HG03354 (cell line): Measurements from ENCODE around the gene TMEM192.
"Not testable (repeated sequence)": the region's sequence is repeated elsewhere in the genome, so short reads cannot be mapped to it uniquely, and the experiment has no call there.

Source experiments
- ATAC-seq: cut with Tn5 transposase; IDR thresholded peaks from one replicate; pipeline ENCODE4 v1.9.1; 2021; ENCODE audit warnings: mild to moderate bottlenecking; ENCODE audit not compliant: unreplicated experiment, poor library complexity, severe bottlenecking

TMEM192 gene

GRCh38 chr4:165095291-165095690, 17.4 kb downstream of the TMEM192 start:
- no peak for ATAC-seq

- no peak for ATAC-seq
Measured at GRCh38 chr4:165094873-165095272, 17.8 kb downstream of the TMEM192 start.

GRCh38 chr4:165092187-165092586, 20.5 kb downstream of the TMEM192 start:
- not testable (repeated sequence) for ATAC-seq

GRCh38 chr4:165088366-165088765, 24.3 kb downstream of the TMEM192 start:
- no peak for ATAC-seq

DNA sequence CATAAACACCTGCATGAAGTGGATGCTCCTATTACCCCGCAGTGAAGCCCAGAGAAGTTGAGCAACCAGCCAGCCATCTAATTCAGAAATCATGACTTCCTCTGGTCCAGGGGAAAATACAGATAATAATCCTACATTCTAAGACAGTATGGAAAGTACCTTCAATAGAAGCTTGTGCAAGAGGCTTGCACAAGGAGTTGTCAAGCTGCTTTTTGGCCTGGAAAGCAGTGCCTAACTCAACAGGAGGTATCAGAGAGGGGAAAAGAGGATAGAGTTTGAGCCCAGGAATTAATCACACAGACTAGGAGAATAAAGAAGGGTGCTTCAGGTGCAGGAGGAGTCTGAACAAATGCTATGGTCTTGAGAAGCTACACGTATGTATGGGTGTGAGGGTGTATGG, 26.7 kb downstream of the TMEM192 start:
- ATAC-seq = no peak

GRCh38 chr4:165084787-165085186, 27.9 kb downstream of the TMEM192 start:
- not testable (repeated sequence) for ATAC-seq

DNA sequence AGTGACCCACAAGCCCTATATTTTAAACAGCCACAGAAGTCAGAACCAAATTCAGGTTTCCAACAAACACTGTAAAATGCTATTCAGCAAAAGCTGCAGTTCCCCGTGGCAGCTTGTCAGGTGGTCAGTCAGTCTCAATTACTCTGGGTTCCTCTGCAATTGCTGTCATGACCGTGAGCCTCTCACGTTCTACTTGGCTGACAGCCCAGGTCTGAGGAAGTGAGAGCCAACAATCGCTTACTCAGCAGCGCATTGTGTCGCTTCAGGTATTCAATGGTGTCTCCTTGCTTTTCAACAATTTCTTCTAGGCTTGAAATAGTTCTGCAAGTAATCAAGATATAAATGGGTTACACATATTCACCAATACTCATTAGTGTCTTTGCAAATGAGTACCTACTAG, 33.2 kb downstream of the TMEM192 start:
- no peak for ATAC-seq

GRCh38 chr4:165077034-165077578, 35.6 kb downstream of the TMEM192 start:
- ATAC-seq = no peak

- ATAC-seq = not testable (repeated sequence)
Measured at GRCh38 chr4:165073346-165073745, 39.3 kb downstream of the TMEM192 start.

DNA sequence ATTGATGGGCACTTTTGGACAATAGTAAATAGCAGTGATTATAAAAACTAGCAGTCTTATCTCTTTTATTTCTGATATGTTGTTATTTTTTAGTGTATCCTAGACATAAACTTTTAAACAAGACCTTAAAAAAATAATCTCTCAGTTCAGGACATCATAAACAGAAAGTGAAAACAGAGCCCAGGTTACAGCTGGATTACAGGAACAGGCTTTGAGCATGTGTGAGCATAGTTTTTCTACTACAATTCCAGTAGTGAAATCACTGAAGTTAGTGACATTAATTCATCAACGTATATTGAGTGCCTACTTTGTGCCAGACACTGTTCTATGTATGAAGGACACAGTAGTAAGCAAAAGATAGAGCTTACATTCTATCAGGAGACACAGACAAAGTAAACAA, 42.1 kb downstream of the TMEM192 start:
- ATAC-seq = no peak

DNA sequence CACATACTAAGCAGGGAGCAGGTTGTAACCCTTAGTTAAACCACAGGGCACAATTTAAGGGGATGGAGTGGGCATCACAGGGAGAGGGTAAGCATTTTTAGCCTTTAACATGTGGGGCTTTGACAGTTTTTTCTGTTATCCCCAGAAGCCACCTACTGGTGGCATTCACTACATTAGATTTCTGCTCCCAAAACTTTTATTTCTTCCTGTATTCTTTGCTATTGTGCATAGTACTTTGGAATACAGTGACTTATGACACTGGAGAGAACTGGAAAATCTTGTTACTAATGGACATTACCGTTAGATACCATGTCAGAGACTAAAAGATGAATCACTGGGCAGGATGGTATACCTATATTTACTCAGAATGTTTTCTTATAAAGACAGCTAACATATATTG, 51.7 kb downstream of the TMEM192 start:
- no peak for ATAC-seq

GRCh38 chr4:165059386-165059785, 53.3 kb downstream of the TMEM192 start:
- ATAC-seq = no peak

DNA sequence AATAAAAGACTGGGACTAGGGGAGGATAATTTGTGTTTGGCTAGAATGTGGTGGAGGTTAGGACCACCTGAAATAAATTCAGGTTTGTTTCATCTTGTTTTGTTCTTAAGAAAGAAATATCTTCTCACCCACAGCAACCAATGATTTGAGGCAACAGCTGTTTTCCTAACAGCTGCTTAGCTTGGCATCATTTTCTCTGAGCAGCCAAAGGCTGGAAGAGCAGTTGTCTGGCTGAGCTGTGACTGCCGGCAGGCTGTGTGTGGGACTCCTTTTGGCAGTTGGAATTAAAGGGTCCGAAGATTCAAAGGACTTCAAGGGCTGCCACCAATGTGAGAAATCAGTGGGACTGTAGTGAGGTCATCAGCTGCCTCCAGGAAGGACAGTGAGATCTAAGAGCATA, 54.0 kb downstream of the TMEM192 start:
- ATAC-seq = no peak

GRCh38 chr4:165055601-165056000, 57.1 kb downstream of the TMEM192 start:
- no peak for ATAC-seq

DNA sequence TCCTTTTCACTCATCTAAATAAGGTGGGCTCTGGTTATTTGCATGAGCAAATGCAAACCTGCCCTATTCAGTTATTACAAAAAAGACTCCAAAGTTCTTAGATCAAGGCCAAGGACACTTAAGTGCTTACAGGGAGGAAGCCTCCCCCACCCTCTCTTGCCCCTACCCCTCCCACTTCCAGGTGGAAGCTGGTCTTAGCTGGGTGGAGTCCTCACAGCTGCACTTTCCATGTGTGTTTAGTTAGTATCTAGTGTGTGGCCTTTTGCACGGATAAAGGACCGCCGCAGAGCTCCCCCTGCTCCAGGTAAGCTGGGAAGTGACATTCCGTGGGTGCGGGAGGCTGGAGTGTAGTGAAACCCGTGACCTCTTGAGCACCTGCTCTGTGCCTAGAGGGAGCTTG, 59.0 kb downstream of the TMEM192 start, which contains the start of gene TRIM75:
Gene TRIM75, plus strand, starts transcription at position 222 of the 400 bp plus-strand sequence. CDS start 5,282 bp downstream, outside the sequence.
- no peak for ATAC-seq

DNA sequence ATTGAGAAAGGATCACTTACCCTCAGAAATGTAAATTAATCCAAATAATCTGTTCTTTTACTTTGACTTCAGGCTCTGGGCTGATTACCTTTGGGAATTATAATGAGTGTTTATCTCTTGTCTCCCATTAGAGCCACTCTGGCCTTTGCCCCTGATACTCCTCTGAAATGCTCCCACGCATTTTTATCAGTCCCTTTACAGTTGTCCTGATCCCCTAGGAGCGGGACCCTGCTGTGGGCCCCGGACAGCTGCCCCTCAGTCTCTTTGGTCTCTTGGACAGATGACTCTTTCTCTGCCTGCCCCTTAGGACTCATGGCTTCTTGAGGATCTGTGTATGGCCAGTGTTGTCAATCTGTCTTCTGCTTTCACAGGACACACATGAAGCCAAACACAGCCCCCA, 60.0 kb downstream of the TMEM192 start:
- ATAC-seq = no peak

- no peak for ATAC-seq
Measured at GRCh38 chr4:165048170-165048569, 64.5 kb downstream of the TMEM192 start.

- no peak for ATAC-seq
Measured at GRCh38 chr4:165031436-165032211, 81.0 kb downstream of the TMEM192 start, which contains the start of gene TRIM60. TRIM60 (plus strand) TSS chr4:165031999; CDS start chr4:165040073, 8,074 bp downstream.

- no peak for ATAC-seq
Measured at GRCh38 chr4:165027762-165028402, 84.8 kb downstream of the TMEM192 start.

DNA sequence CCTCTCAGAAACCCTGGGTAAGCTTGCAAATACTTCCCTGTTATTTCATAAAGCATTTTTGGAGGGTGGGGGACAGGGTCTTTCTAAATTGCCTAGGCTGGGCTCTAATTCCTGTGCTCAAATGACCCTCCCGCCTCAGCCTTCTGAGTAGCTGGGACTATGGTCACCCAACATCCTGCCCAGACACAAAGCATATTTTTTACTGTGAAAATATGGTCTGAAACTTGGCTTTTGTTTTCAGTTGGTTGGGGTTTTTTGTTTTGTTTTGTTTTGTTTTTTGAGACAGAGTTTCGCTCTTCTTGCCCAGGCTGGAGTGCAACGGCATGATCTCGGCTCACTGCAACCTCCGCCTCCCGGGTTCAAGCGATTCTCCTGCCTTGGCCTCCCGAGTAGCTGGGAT, 86.9 kb downstream of the TMEM192 start:
- not testable (repeated sequence) for ATAC-seq
